GM12878 (cell line): ENCODE data around the gene SFXN2. TPM values are rescaled to one million over a fixed set of nuclear protein-coding genes. Genes with fewer than 3 reads are reported as not detected.

ENCODE experiments used
- ATAC-seq: fragments of 200-7000 bp; cut with Tn5 transposase; 3 replicates; pipeline ENCODE4 v1.9.1; 2020; ENCODE audit warnings: mild to moderate bottlenecking, moderate library complexity
- BruUV-seq: library from RNA; stranded (reverse); fragments of 400-500 nt; replicated peaks from 2 replicates; lab custom pipeline; 2021; lab: Mats Ljungman, UMichigan
- CTCF ChIA-PET: fragments of 300-600 bp; sonication (Branson Sonifier 250); formaldehyde crosslinking; extraction: SDS; loops from one replicate; lab custom pipeline; 2021; ENCODE audit warnings: inconsistent platforms; lab: Yijun Ruan, JAX
- POLR2A ChIA-PET: fragments of 350-600 bp; formaldehyde crosslinking; extraction: SDS; loops from one replicate; lab custom pipeline; 2021; ENCODE audit warnings: inconsistent platforms; lab: Charles Lee
- RAD21 ChIA-PET: fragments of 300-600 bp; sonication (Branson Sonifier 250); formaldehyde crosslinking; loops from one replicate; lab custom pipeline; 2023; ENCODE audit warnings: antibody characterized with exemption; ENCODE audit not compliant: unreplicated experiment; lab: Charles Lee
- SMC1A ChIA-PET: fragments of 300-600 bp; sonication (Branson Sonifier 250); formaldehyde crosslinking; loops from one replicate; lab custom pipeline; 2023; ENCODE audit not compliant: unreplicated experiment, uncharacterized antibody; lab: Charles Lee
- DNase-seq: peaks from one replicate; pipeline ENCODE4 v3.0.0-alpha.2; 2011; ENCODE audit warnings: low read depth, low spot score
- FAIRE-seq: peaks from 3 replicates; lab custom pipeline; 2011; peaks lifted over from hg19 to GRCh38; lab: Jason Lieb, UNC
- H2AFZ ChIP-seq: 2 replicates; pipeline ENCODE4 v1.6.0; 2011; ENCODE audit warnings: low read depth, low read length, control low read depth; ENCODE audit not compliant: control insufficient read depth
- H3K27ac ChIP-seq: 2 replicates; pipeline ENCODE4 v1.5.1; 2011; ENCODE audit warnings: control low read depth; ENCODE audit not compliant: control insufficient read depth, insufficient read depth
- H3K27me3 ChIP-seq, 2 experiments: replicated peaks in 1 of 2; 2 replicates each; pipeline versions ENCODE4 v1.6.0 to v1.6.1; 2011; ENCODE audit warnings: low read length in 1 of 2; ENCODE audit not compliant: control insufficient read depth in 2 of 2, insufficient read depth in 2 of 2
- H3K36me3 ChIP-seq, 2 experiments: 2 replicates each; pipeline ENCODE4 v1.5.1; 2011; ENCODE audit warnings: low read length in 1 of 2; ENCODE audit not compliant: control insufficient read depth in 2 of 2, insufficient read depth in 2 of 2
- H3K4me1 ChIP-seq: 2 replicates; pipeline ENCODE4 v1.6.1; 2011; ENCODE audit warnings: mild to moderate bottlenecking, low read length, moderate library complexity, mixed read lengths; ENCODE audit not compliant: control insufficient read depth, insufficient read depth
- H3K4me2 ChIP-seq: 2 replicates; pipeline ENCODE4 v1.6.0; 2011; ENCODE audit warnings: control low read depth; ENCODE audit not compliant: control insufficient read depth, insufficient read depth
- H3K4me3 ChIP-seq: fragments of 200-600 bp; sonication (generic); 2 replicates; pipeline ENCODE4 v1.5.1; 2016
- H3K79me2 ChIP-seq: 2 replicates; pipeline ENCODE4 v1.6.0; 2011; ENCODE audit warnings: low read length; ENCODE audit not compliant: control insufficient read depth, insufficient read depth
- H3K9ac ChIP-seq: 2 replicates; pipeline ENCODE4 v1.8.0; 2011; ENCODE audit warnings: low read length, control low read depth, mixed read lengths; ENCODE audit not compliant: control insufficient read depth, insufficient read depth
- H3K9me3 ChIP-seq: replicated peaks from 3 replicates; pipeline ENCODE4 v1.5.1; 2011; ENCODE audit warnings: mild to moderate bottlenecking, low read length; ENCODE audit not compliant: control insufficient read depth, insufficient read depth
- H4K20me1 ChIP-seq: 2 replicates; pipeline ENCODE4 v1.6.0; 2011; ENCODE audit not compliant: control insufficient read depth, insufficient read depth
- CUX1 ChIP-seq: IDR thresholded peaks from 2 replicates; pipeline ENCODE4 v1.6.1; 2012; ENCODE audit warnings: improper control_type of control experiment, low read depth, low read length; ENCODE audit not compliant: insufficient replicate concordance
- HDAC6 ChIP-seq: fragments of 200-600 bp; sonication (generic); IDR thresholded peaks from one replicate; pipeline ENCODE4 v1.8.0; 2017; ENCODE audit warnings: antibody characterized with exemption; ENCODE audit not compliant: unreplicated experiment
- JUND ChIP-seq: IDR thresholded peaks from 2 replicates; pipeline ENCODE4 v1.6.1; 2012; ENCODE audit warnings: low read depth, mild to moderate bottlenecking, low read length, improper control_type of control experiment, moderate library complexity
- WGBS: methylation state at CpG from one replicate; pipeline ENCODE4 v1.1.6; 2016; ENCODE audit warnings: low lambda C conversion rate; ENCODE audit not compliant: insufficient replicate concordance, insufficient coverage; ENCODE audit errors: missing lambda C conversion rate; 5-methylcytosine and 5-hydroxymethylcytosine counted together
- in situ Hi-C: fragments of 300-500 bp; cut with MboI; formaldehyde crosslinking; loops from 9 replicates; pipeline ENCODE4 v1.14.3; 2018; ENCODE audit warnings: mixed read lengths
- intact Hi-C: fragments of 100-400 bp; cut with micrococcal nuclease; formaldehyde crosslinking; loops from one replicate; pipeline ENCODE4 v1.14.2; 2022; ENCODE audit not compliant: unreplicated experiment
- polyA plus RNA-seq, 11 experiments: library from polyadenylated mRNA; depleted of rRNA in 4 of 11; unstranded in 6 of 11; stranded (reverse) in 5 of 11; fragments of >200 nt; fragmentation: Nextera tagmentation in 4 of 11; fragmentation: Illumina TruSeq in 1 of 11; extraction: Ambion mirVana in 4 of 11; extraction: Trizol in 1 of 11; gene quantifications; 1 replicate in 1 of 11; 2 replicates in 10 of 11; pipeline versions ENCODE4 v1.2.1 to v1.2.3, GENCODE V29; 2011 to 2016; ENCODE audit warnings: inconsistent platforms in 2 of 11, missing spikeins in 2 of 11, low read depth in 1 of 11
- total RNA-seq, 4 experiments: library from RNA; depleted of rRNA in 3 of 4; stranded (reverse); fragments of >200 nt in 3 of 4; fragmentation: Illumina TruSeq in 1 of 4; extraction: Trizol in 1 of 4; gene quantifications; 2 replicates each; pipeline versions ENCODE4 v1.2.1 to v1.2.3, GENCODE V29; 2013 to 2021

SFXN2 gene
- total and polyA plus RNA-seq, 10 of the 15 experiments (the other 5 are each of a cell fraction or from before 2014, with no cell fraction given): 8.8 to 22.5 (median 18.5) TPM

- no peaks in the 10 kb centered on the region for H4K20me1 ChIP-seq
- no peak for DNase-seq
- no peak overlapping the region for H2AFZ ChIP-seq
- no peaks in the 10 kb centered on the region for H3K9me3 ChIP-seq
- TF ChIP-seq HDAC6: no peak
- no peak for TF ChIP-seq CUX1
- TF ChIP-seq JUND: no peak
- ChIA-PET RAD21 (interaction anchor here (0.7 kb wide), 2 partner anchors 167 to 412 kb away, joined by 4 to 6 read pairs; no protein-coding TSS in a partner anchor), POLR2A (no interaction called here), CTCF (interaction anchor here (0.6 to 1.1 kb wide), 4 partner anchors 36 to 166 kb away, joined by 3 read pairs; no protein-coding TSS in a partner anchor), SMC1A (interaction anchor here (0.7 to 2.9 kb wide), 4 partner anchors 11 to 170 kb away, joined by 3 to 11 read pairs (median 7); no protein-coding TSS in a partner anchor)
- H3K4me2 ChIP-seq: no peak overlapping the region
- no peaks in the 10 kb centered on the region for H3K4me1 ChIP-seq
- no peak overlapping the region for H3K27ac ChIP-seq
- peaks cover 13 to 20% of the 10 kb centered on the region in 2 experiments; a peak in 3 of 4 replicates for H3K36me3 ChIP-seq
- no peak for FAIRE-seq
- H3K9ac ChIP-seq: no peak overlapping the region
- in situ Hi-C loops (no loop called here), intact Hi-C loops (no loop called here)
- no TSS peak for BruUV-seq
- ATAC-seq: no peak
- H3K27me3 ChIP-seq: no peaks in the 10 kb centered on the region
- H3K4me3 ChIP-seq: no peak overlapping the region
- 89% methylated on average over 4 of the region's 5 CpGs for WGBS
- H3K79me2 ChIP-seq: no peaks in the 10 kb centered on the region
Observed at GRCh38 chr10:102731222-102731800, 16.9 kb downstream of the SFXN2 start.
